ENCODE results near the gene PIP5K1C.

The PIP5K1C gene

GRCh38 chr19:3721131-3721886, 21.0 kb upstream of the PIP5K1C start:
- DNase-seq (ENCODE audit: low read depth) = peak; percentile 78

- no peak for DNase-seq (ENCODE audit: low read depth)
Observed at GRCh38 chr19:3720349-3720917, 20.2 kb upstream of the PIP5K1C start.

GRCh38 chr19:3719868-3720267, 19.6 kb upstream of the PIP5K1C start:
- DNase-seq (ENCODE audit: low read depth) = no peak

DNA sequence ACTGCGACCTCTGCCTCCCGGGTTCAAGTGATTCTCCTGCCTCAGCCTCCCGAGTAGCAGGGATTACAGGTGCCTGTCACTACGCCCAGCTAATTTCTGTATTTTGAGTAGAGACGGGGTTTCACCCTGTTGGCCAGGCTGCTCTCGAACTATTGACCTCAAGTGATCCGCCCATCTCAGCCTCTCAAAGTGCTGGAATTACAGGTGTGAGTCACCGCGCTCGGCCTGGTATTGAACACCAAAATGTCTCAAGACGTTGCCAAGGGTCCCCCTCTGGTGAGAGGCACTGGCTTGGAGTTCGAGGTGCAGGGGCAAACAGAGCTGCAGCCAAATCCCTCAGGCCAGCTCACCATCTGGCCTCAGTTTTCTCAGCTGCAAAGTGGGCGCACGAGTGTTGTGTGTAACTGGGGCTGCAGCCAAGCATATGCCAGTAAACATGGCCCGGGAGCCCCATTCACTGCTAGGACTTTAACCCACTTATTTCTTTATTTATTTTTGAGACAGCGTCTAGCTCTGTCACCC, 15.9 kb upstream of the PIP5K1C start:
- no peak for DNase-seq (ENCODE audit: low read depth)

GRCh38 chr19:3712663-3713611, 12.7 kb upstream of the PIP5K1C start:
- DNase-seq (ENCODE audit: low read depth) = no peak

DNA sequence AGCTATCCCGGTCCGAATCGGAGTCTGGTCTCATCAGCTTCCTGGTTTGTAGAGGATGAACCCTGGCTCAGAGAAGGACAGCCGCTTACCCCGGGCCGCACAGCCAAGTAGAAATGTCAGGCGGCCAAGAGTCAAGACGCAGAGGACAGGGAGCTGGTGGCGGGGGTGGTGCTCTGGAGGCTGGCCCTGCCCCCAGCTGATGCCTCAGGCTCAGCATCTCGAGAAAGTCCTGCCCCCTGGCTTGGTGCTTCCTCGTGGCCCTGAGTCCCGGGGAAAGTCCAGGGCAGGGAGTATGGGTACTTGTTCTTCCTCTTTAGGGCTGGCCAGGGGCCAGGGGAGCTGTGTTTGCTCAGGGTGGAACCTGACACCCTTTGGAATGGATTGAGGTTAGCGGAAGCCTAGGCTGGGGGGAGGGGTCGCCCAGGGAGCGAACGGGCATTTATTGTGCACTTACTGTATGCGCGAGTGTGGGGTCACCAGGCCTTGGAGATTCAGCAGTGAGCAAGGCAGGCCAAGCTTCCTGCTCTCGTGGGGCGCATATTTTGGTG, 10.1 kb upstream of the PIP5K1C start:
- peak; percentile 55 for DNase-seq (ENCODE audit: low read depth)

DNA sequence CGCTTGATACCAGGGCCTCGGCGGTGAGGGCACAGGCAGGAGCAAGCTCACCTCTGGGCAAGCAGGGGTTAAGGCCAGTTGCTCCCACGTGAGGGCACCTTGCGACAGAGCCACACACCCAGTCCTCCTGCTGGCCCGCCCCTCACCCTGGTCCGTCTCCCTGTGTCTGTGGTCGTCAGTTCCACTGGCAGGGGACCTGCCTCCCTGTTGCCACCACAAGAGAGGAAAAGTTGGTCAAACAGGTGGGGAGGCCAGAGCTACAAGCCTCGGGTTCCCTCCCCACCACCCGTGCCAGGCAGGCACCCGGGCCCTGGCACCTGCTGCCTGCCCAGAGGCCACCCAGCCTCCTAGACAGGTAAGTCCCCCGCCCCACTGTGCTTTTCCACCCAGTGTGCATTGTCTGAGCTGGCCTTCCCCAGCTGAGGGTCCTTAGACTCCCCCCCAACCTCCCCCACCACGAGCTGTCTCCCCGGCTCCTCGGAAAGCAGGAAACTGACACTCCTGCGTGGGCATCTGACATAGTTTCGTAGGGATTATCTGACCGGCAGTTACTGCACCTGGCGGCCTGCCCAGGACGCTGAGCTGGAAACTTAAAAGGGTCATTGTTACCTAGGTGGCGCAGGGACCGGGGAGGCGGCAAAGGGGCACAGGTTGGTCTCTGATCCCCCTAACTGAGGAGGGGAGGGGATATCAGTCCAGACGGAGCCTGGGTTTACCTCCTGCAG, 8.1 kb upstream of the PIP5K1C start, which contains the start of gene TJP3:
TJP3 (plus strand) TSS at position 178 of the 725 bp plus-strand sequence. CDS start 20,049 bp downstream, outside the sequence.
- DNase-seq (ENCODE audit: low read depth) = peak; percentile 27

GRCh38 chr19:3707868-3708206, 7.6 kb upstream of the PIP5K1C start:
- no peak for DNase-seq (ENCODE audit: low read depth)

- no peak for DNase-seq (ENCODE audit: low read depth)
Observed at GRCh38 chr19:3701200-3701599, 932 bp upstream of the PIP5K1C start.

DNA sequence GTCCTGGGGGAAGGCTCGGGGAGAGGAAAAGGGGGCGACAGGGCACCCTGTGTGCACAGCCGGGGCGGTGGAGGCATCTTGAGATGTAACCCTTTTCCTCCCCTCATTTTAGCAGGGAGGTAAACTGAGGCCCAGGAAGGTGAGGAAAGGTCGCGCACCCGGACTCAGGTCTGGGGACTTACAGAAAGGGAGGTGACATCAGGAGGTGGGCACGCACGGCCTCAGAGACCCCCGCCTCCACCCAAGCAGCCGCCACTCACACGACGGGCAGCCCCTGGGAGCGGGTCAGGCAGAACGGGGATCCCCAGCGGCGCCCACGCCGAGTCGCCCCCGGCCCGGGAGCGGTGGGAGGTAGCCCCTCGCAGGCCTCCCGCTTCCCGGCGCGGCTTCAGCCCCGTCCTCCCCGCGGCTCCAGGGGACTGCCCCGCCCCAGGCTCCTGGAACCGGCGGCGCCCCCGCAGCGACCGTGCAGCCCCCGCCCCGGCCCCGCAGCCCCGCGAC, 477 bp downstream of the PIP5K1C start:
- no peak for DNase-seq (ENCODE audit: low read depth)

- peak; percentile 76 for DNase-seq (ENCODE audit: low read depth)
Observed at GRCh38 chr19:3698974-3699740, 1.1 kb downstream of the PIP5K1C start.

- peak; percentile 36 for DNase-seq (ENCODE audit: low read depth)
Observed at GRCh38 chr19:3698386-3698950, 1.8 kb downstream of the PIP5K1C start.

DNA sequence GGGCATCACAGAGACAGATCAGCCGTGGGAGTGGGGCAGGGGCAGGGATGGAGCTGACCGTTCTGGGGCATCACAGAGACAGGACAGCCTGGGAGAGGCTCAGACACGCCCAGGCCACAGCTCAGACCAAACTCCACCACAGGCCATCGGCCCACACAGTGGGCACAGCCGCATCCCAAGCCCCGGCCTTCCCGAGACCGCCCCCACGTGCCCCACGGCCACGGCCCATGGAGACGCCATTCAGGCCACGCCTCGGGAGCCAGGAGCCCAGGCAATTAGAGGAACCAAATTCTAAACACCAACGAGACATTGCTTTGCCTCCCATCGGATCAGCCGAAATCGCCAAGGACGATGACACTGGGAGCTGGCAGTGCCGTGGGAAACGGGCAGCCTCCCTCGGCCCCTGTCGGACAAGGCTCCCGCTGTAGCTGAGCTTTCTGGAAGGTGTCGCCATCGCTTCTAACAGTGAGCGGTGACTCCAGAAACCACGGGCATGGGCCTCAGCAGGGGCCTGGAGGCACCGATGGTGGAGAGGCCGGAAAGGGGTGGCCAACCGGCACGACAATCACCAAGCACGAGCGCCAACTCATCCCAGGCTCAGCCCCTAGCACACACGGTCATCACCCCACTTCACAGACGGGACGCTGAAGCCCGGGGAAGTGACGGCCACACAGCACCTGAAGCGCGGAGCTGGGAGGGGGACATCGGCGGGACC, 2.4 kb downstream of the PIP5K1C start:
- DNase-seq (ENCODE audit: low read depth) = peak; percentile 41

DNA sequence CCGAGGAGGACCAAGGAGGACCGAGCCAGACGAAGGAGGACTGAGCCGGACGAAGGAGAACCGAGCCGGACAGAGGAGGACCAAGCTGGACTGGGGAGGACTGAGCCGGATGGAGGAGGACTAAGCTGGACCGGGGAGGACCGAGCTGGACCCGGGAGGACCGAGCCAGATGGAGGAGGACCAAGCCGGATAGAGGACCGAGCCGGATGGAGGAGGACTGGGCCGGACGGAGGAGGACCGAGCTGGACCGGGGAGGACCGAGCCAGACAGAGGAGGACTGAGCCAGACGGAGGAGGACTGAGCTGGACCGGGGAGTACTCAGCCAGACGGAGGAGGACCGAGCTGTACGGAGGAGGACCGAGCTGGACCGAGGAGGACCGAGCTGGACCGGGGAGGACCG, 3.2 kb downstream of the PIP5K1C start:
- no peak for DNase-seq (ENCODE audit: low read depth)

GRCh38 chr19:3696660-3696995, 3.6 kb downstream of the PIP5K1C start:
- DNase-seq (ENCODE audit: low read depth) = no peak

- no peak for DNase-seq (ENCODE audit: low read depth)
Observed at GRCh38 chr19:3695986-3696659, 4.1 kb downstream of the PIP5K1C start.

DNA sequence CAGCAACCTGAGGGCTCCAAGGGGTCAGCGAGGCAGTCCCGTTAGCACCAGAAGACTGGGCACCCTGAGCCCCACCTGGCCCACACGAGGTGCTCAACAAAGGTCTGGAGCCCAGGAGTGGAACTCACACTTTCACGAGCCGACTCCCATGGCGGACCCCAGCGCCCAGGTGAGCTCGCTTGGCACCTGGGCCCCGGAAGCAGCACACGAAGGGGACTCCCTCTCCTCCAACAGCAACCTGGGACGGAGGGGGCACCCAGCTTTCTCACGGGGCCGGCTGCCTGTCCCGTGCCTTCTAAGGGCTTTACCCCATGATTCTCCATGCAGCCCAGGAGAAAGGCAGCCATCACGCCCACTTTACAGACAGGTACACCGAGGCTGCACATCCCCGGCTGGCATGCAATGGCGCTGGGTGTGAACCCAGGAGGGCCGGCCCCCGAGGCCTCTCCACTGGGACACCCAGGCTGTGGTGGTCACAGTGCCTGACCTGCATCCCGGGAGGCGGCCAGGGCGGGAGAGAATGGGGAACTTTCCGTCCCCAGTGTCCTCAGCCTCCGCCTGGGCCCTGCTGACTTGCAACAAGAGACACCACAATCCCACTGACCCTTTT, 5.0 kb downstream of the PIP5K1C start:
- DNase-seq (ENCODE audit: low read depth) = no peak

DNA sequence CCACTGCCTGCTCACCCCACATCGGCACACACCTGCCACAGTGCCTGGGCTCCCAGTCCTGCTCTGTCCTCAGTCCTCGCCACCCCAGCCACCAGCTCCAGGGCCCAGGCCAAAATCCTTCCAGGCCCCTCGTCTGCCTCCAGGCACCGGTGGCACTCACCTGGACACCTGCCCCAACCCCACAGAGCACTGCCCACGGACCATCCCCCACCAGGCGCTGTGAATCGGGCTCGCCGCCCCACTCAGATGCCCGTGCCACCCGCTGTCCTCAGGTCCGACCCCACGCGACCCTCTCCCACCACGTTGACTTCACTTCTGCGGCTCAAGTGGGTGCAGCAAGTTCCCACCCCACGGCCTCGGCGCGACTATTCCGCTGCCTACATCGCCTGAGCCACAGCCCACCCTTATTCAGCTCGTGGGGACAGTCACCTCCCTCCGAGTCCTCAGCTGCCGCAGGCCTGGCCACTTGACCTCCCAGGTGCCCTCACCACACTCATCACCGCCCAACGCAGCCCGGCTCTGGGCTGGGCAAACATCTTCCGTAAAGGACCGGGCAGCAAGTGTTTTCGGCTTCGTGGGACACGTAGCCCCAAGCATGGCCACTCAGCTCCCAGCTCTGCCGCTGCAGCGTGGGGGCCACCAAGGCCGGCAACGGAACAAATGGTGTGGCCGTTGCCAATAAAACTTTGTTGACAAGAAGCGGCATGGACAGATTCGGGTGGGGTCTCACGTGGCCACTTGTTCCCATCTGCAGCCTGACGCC, 5.7 kb downstream of the PIP5K1C start:
- DNase-seq (ENCODE audit: low read depth) = no peak
